HEK293T (cell line): ENCODE results near the gene RIPPLY1.

Source experiments
- LEF1 ChIP-seq: fragments of 450-650 bp; IDR thresholded peaks from 2 replicates; pipeline ENCODE4 v1.6.1; 2017; ENCODE audit warnings: mild to moderate bottlenecking, borderline replicate concordance
- SP1 ChIP-seq: fragments of 450-650 bp; IDR thresholded peaks from 2 replicates; pipeline ENCODE4 v1.6.1; 2017
- TARDBP ChIP-seq: fragments of 450-650 bp; IDR thresholded peaks from 2 replicates; pipeline ENCODE4 v1.6.1; 2016
- ZNF384 ChIP-seq: fragments of 450-650 bp; IDR thresholded peaks from 2 replicates; pipeline ENCODE4 v1.6.1; 2016

GRCh38 chrX:106889468-106889867 lies 13.7 kb downstream of the RIPPLY1 start:
- no peak for TF ChIP-seq LEF1
- TF ChIP-seq SP1: no peak
- TF ChIP-seq TARDBP: no peak
- TF ChIP-seq ZNF384: no peak
